Measurements from ENCODE around the gene GPR3.
"Not testable (repeated sequence)": the region's sequence is repeated elsewhere in the genome, so short reads cannot be mapped to it uniquely, and the experiment has no call there.

DNA sequence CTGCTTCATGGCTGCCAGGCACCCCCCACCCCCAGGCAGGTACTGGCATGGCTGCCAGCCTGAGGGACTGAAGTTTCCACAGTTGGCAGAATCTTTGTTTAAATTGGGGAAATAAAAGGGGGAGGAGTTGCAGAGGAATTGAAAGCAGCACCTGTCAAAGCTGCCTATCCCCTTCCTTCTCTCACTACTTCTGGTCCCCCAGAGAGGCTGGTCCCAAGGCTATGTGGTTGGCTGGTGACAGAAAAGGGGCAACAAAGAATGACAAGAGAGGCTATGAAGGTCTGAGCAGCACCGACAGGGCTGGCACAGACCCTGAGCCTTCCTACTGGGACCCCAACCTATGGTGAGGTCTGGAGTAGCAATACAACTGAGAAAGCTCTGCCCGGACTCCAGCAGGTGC lies 14.4 kb downstream of the GPR3 start:
- TF ChIP-seq HOXA7 (CRISPR knock-in tag; IDR thresholded peaks at IDR 0.05); POLR2A (IDR thresholded peaks at IDR 0.05; ENCODE audit: low read length); CBX2 (IDR thresholded peaks at IDR 0.05; ENCODE audit: borderline replicate concordance, low read depth); RCOR1 (IDR thresholded peaks at IDR 0.05; ENCODE audit: low read depth, low read length): not testable (repeated sequence)
- TF ChIP-seq, protein P1, sequence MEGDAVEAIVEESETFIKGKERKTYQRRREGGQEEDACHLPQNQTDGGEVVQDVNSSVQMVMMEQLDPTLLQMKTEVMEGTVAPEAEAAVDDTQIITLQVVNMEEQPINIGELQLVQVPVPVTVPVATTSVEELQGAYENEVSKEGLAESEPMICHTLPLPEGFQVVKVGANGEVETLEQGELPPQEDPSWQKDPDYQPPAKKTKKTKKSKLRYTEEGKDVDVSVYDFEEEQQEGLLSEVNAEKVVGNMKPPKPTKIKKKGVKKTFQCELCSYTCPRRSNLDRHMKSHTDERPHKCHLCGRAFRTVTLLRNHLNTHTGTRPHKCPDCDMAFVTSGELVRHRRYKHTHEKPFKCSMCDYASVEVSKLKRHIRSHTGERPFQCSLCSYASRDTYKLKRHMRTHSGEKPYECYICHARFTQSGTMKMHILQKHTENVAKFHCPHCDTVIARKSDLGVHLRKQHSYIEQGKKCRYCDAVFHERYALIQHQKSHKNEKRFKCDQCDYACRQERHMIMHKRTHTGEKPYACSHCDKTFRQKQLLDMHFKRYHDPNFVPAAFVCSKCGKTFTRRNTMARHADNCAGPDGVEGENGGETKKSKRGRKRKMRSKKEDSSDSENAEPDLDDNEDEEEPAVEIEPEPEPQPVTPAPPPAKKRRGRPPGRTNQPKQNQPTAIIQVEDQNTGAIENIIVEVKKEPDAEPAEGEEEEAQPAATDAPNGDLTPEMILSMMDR (IDR thresholded peaks at IDR 0.05): not testable (repeated sequence)

Measured in A549 (cell line).